CD4-positive, alpha-beta T cell treated with Interleukin-6 at 100 ng/mL for 8 hours (primary cell): ENCODE measurements around the gene MYO19.
"Not testable (repeated sequence)": the region's sequence is repeated elsewhere in the genome, so short reads cannot be mapped to it uniquely, and the experiment has no call there.

ENCODE experiments used
- DNase-seq: peaks from one replicate; pipeline ENCODE4 v3.0.0-alpha.2; 2020; ENCODE audit warnings: mixed read lengths, low spot score

The MYO19 gene

GRCh38 chr17:36498560-36499300 lies 35.9 kb downstream of the MYO19 start:
- no peak for DNase-seq

GRCh38 chr17:36498155-36498554 lies 36.5 kb downstream of the MYO19 start:
- no peak for DNase-seq

GRCh38 chr17:36496018-36496789 lies 38.5 kb downstream of the MYO19 start:
- no peak for DNase-seq

GRCh38 chr17:36495076-36495578 lies 39.5 kb downstream of the MYO19 start:
- DNase-seq = no peak

GRCh38 chr17:36494674-36495073 lies 40.0 kb downstream of the MYO19 start:
- no peak for DNase-seq

- DNase-seq = no peak
Measured at GRCh38 chr17:36493956-36494355, 40.7 kb downstream of the MYO19 start.

GRCh38 chr17:36486204-36487194 lies 48.2 kb downstream of the MYO19 start, which contains the start of gene ZNHIT3:
Gene ZNHIT3, plus strand, starts transcription at chr17:36486681. Its CDS starts 19 bp downstream, at chr17:36486700.
- DNase-seq = peak; percentile 89

- no peak for DNase-seq
Measured at GRCh38 chr17:36485805-36486203, 48.9 kb downstream of the MYO19 start.

GRCh38 chr17:36485027-36485426 lies 49.6 kb downstream of the MYO19 start:
- no peak for DNase-seq

- not testable (repeated sequence) for DNase-seq
Measured at GRCh38 chr17:36484021-36484420, 50.6 kb downstream of the MYO19 start.

GRCh38 chr17:36482611-36483504 lies 51.8 kb downstream of the MYO19 start:
- DNase-seq = peak; percentile 69

- no peak for DNase-seq
Measured at GRCh38 chr17:36481829-36482228, 52.8 kb downstream of the MYO19 start.

- DNase-seq = no peak
Measured at GRCh38 chr17:36475346-36475970, 59.2 kb downstream of the MYO19 start.

- no peak for DNase-seq
Measured at GRCh38 chr17:36474571-36474970, 60.1 kb downstream of the MYO19 start.

- no peak for DNase-seq
Measured at GRCh38 chr17:36470499-36470898, 64.2 kb downstream of the MYO19 start.

- no peak for DNase-seq
Measured at GRCh38 chr17:36469733-36470132, 64.9 kb downstream of the MYO19 start.

GRCh38 chr17:36468903-36469635 lies 65.6 kb downstream of the MYO19 start:
- DNase-seq = no peak

GRCh38 chr17:36464765-36465088 lies 69.9 kb downstream of the MYO19 start:
- DNase-seq = no peak

GRCh38 chr17:36463916-36464764 lies 70.5 kb downstream of the MYO19 start:
- DNase-seq = no peak
